H1 (cell line): Measurements from ENCODE around the gene CMYA5. TPM values are rescaled to one million over a fixed set of nuclear protein-coding genes. Genes with fewer than 3 reads are reported as not detected.

Source experiments
- CTCF ChIA-PET: fragments of 300-600 bp; sonication (Branson Sonifier 250); formaldehyde crosslinking; loops from one replicate; lab custom pipeline; 2021; ENCODE audit not compliant: partially characterized antibody; lab: Charles Lee
- POLR2A ChIA-PET: fragments of 300-600 bp; sonication (Branson Sonifier 250); formaldehyde crosslinking; loops from one replicate; lab custom pipeline; 2021; ENCODE audit warnings: inconsistent platforms; ENCODE audit not compliant: partially characterized antibody; lab: Charles Lee
- DNase-seq, 2 experiments: peaks; one replicate each; pipeline versions ENCODE4 v3.0.0 to v3.0.0-alpha.2; 2010 to 2022; ENCODE audit warnings: low spot score in 2 of 2, low read depth in 1 of 2, mixed read lengths in 1 of 2
- FAIRE-seq: peaks from 2 replicates; lab custom pipeline; 2011; peaks lifted over from hg19 to GRCh38; lab: Jason Lieb, UNC
- H2AFZ ChIP-seq: 2 replicates; pipeline ENCODE4 v1.8.1; 2012; ENCODE audit warnings: low read length, inconsistent platforms
- H2AK5ac ChIP-seq: 2 replicates; pipeline ENCODE4 v1.6.1; 2013; ENCODE audit warnings: low read depth, low read length
- H2BK120ac ChIP-seq: replicated peaks from 2 replicates; pipeline ENCODE3; 2013; ENCODE audit warnings: low read depth, low read length, inconsistent platforms
- H2BK12ac ChIP-seq: 2 replicates; pipeline ENCODE4 v1.6.1; 2013; ENCODE audit warnings: low read depth, low read length
- H2BK15ac ChIP-seq: 2 replicates; pipeline ENCODE4 v1.6.1; 2013; ENCODE audit warnings: low read length
- H2BK20ac ChIP-seq: 2 replicates; pipeline ENCODE4 v1.6.1; 2013; ENCODE audit warnings: low read length
- H2BK5ac ChIP-seq: 2 replicates; pipeline ENCODE4 v1.6.1; 2013; ENCODE audit warnings: low read depth, low read length
- H3K14ac ChIP-seq: 2 replicates; pipeline ENCODE4 v1.6.1; 2013; ENCODE audit warnings: inconsistent platforms; ENCODE audit not compliant: insufficient read length
- H3K18ac ChIP-seq: 2 replicates; pipeline ENCODE4 v1.6.1; 2013; ENCODE audit warnings: low read length; ENCODE audit errors: extremely low read depth
- H3K23ac ChIP-seq: 2 replicates; pipeline ENCODE4 v1.6.1; 2013; ENCODE audit warnings: inconsistent platforms; ENCODE audit not compliant: insufficient read length
- H3K23me2 ChIP-seq: 2 replicates; pipeline ENCODE4 v1.6.1; 2013; ENCODE audit warnings: low read depth, low read length
- H3K27ac ChIP-seq: 2 replicates; pipeline ENCODE4 v1.6.1; 2011; ENCODE audit warnings: low read depth, low read length, inconsistent platforms
- H3K27me3 ChIP-seq, 4 experiments: replicated peaks in 1 of 4; 1 replicate in 1 of 4; 2 replicates in 3 of 4; pipeline versions ENCODE4 v1.6.1 to v1.8.1; 2011 to 2013; ENCODE audit warnings: low read length in 3 of 4, mild to moderate bottlenecking in 3 of 4, inconsistent platforms in 2 of 4, mixed read lengths in 2 of 4, moderate library complexity in 1 of 4; ENCODE audit not compliant: control insufficient read depth in 3 of 4, insufficient read depth in 3 of 4; ENCODE audit errors: extremely low read depth in 1 of 4
- H3K36me3 ChIP-seq, 4 experiments: 2 replicates each; pipeline versions ENCODE4 v1.6.1 to v1.8.1; 2011 to 2013; ENCODE audit warnings: mild to moderate bottlenecking in 4 of 4, low read length in 3 of 4, moderate library complexity in 2 of 4, control low read depth in 1 of 4, inconsistent platforms in 1 of 4; ENCODE audit not compliant: insufficient read depth in 4 of 4, control insufficient read depth in 2 of 4
- H3K4ac ChIP-seq: replicated peaks from 2 replicates; pipeline ENCODE3; 2013; ENCODE audit warnings: low read length, low read depth, mixed read lengths, inconsistent platforms; ENCODE audit not compliant: insufficient read length
- H3K4me1 ChIP-seq, 4 experiments: replicated peaks in 1 of 4; 1 replicate in 1 of 4; 2 replicates in 3 of 4; pipeline versions ENCODE4 v1.6.1 to v1.8.1; 2011 to 2013; ENCODE audit warnings: low read length in 3 of 4, inconsistent platforms in 2 of 4, mixed read lengths in 1 of 4; ENCODE audit not compliant: insufficient read depth in 4 of 4, control insufficient read depth in 3 of 4
- H3K4me2 ChIP-seq, 2 experiments: 2 replicates each; pipeline versions ENCODE4 v1.6.1 to v1.8.1; 2011 to 2013; ENCODE audit warnings: low read depth in 2 of 2, low read length in 2 of 2, control low read depth in 1 of 2, inconsistent platforms in 1 of 2, mild to moderate bottlenecking in 1 of 2; ENCODE audit not compliant: insufficient read depth in 1 of 2
- H3K4me3 ChIP-seq, 4 experiments: fragments of 200-600, 300-600 bp in 1 of 4; sonication (generic), shearing (Covaris generic), sonication (Bioruptor Twin) in 1 of 4; 2 replicates each; pipeline versions ENCODE4 v1.5.1 to v1.8.1; 2011 to 2016; ENCODE audit warnings: low read length in 4 of 4, low read depth in 3 of 4, control low read depth in 2 of 4, inconsistent platforms in 2 of 4, mild to moderate bottlenecking in 2 of 4, mixed read lengths in 1 of 4, moderate library complexity in 1 of 4; ENCODE audit not compliant: insufficient read depth in 2 of 4; ENCODE audit errors: extremely low read depth in 1 of 4
- H3K56ac ChIP-seq: replicated peaks from 2 replicates; pipeline ENCODE3; 2013; ENCODE audit warnings: low read depth, mild to moderate bottlenecking, mixed read lengths, low read length, inconsistent platforms; ENCODE audit not compliant: insufficient read length
- H3K79me1 ChIP-seq: 2 replicates; pipeline ENCODE4 v1.6.1; 2013; ENCODE audit warnings: low read depth, low read length, control low read depth
- H3K79me2 ChIP-seq, 2 experiments: 2 replicates each; pipeline versions ENCODE4 v1.6.1 to v1.8.1; 2012 to 2013; ENCODE audit warnings: low read length in 2 of 2, mild to moderate bottlenecking in 2 of 2, inconsistent platforms in 1 of 2; ENCODE audit not compliant: insufficient read depth in 2 of 2, control insufficient read depth in 1 of 2
- H3K9ac ChIP-seq, 4 experiments: replicated peaks in 1 of 4; 1 replicate in 1 of 4; 2 replicates in 3 of 4; pipeline versions ENCODE4 v1.6.1 to v1.8.1; 2011 to 2013; ENCODE audit warnings: low read depth in 3 of 4, low read length in 3 of 4, control low read depth in 2 of 4, mild to moderate bottlenecking in 2 of 4, moderate library complexity in 2 of 4, inconsistent platforms in 1 of 4; ENCODE audit errors: extremely low read depth in 1 of 4
- H3K9me3 ChIP-seq, 2 experiments: 2 replicates each; pipeline versions ENCODE4 v1.6.1 to v1.8.1; 2012 to 2013; ENCODE audit warnings: mild to moderate bottlenecking in 2 of 2, moderate library complexity in 2 of 2, control low read depth in 1 of 2, inconsistent platforms in 1 of 2, low read depth in 1 of 2, low read length in 1 of 2, mixed read lengths in 1 of 2; ENCODE audit not compliant: insufficient read depth in 2 of 2
- H4K20me1 ChIP-seq, 2 experiments: replicated peaks in 1 of 2; 2 replicates each; pipeline versions ENCODE3 to v1.8.1; 2011 to 2013; ENCODE audit warnings: inconsistent platforms in 2 of 2, low read length in 2 of 2, mild to moderate bottlenecking in 1 of 2; ENCODE audit not compliant: insufficient read depth in 2 of 2, control insufficient read depth in 1 of 2
- H4K5ac ChIP-seq: 2 replicates; pipeline ENCODE4 v1.6.1; 2013; ENCODE audit warnings: low read length, low read depth, mixed read lengths, inconsistent platforms; ENCODE audit not compliant: insufficient read length
- H4K8ac ChIP-seq: 2 replicates; pipeline ENCODE4 v1.8.0; 2013; ENCODE audit warnings: mild to moderate bottlenecking, moderate library complexity, low read length, inconsistent platforms; ENCODE audit not compliant: insufficient read depth; ENCODE audit errors: extremely low read depth
- H4K91ac ChIP-seq: replicated peaks from 2 replicates; pipeline ENCODE3; 2013; ENCODE audit warnings: low read length, mixed read lengths, inconsistent platforms; ENCODE audit not compliant: insufficient read length
- BACH1 ChIP-seq: IDR thresholded peaks from 2 replicates; pipeline ENCODE4 v1.6.1; 2012; ENCODE audit warnings: low read length, improper control_type of control experiment
- CEBPB ChIP-seq: IDR thresholded peaks from 2 replicates; pipeline ENCODE4 v1.6.1; 2012; ENCODE audit warnings: low read depth, low read length
- E2F6 ChIP-seq: IDR thresholded peaks from 2 replicates; pipeline ENCODE4 v1.6.1; 2012; ENCODE audit warnings: inconsistent platforms
- JUN ChIP-seq: IDR thresholded peaks from 2 replicates; pipeline ENCODE4 v1.6.1; 2011; ENCODE audit warnings: low read depth, mild to moderate bottlenecking, improper control_type of control experiment, low read length
- POLR2AphosphoS5 ChIP-seq: IDR thresholded peaks from 2 replicates; pipeline ENCODE4 v1.6.1; 2011; ENCODE audit warnings: low read depth, low read length
- POU5F1 ChIP-seq: IDR thresholded peaks from 2 replicates; pipeline ENCODE4 v1.6.1; 2011; ENCODE audit warnings: low read depth, mild to moderate bottlenecking, low read length, moderate library complexity
- SAP30 ChIP-seq: fragments of 300-600 bp; sonication (generic); IDR thresholded peaks from 2 replicates; pipeline ENCODE4 v1.7.1; 2012; ENCODE audit warnings: low read length, moderate library complexity, mild to moderate bottlenecking, inconsistent platforms; ENCODE audit not compliant: insufficient read depth, insufficient replicate concordance
- SIN3A ChIP-seq, 2 experiments: IDR thresholded peaks in 1 of 2; conservative IDR thresholded peaks in 1 of 2; 2 replicates each; pipeline ENCODE4 v1.6.1; 2011 to 2012; ENCODE audit warnings: low read length in 2 of 2, improper control_type of control experiment in 1 of 2, low read depth in 1 of 2, mild to moderate bottlenecking in 1 of 2
- WGBS, 2 experiments: shearing (Covaris generic) in 1 of 2; methylation state at CpG; one replicate each; pipeline versions ENCODE4 v1.1.6 to v1.1.7; 2013 to 2015; ENCODE audit warnings: low lambda C conversion rate in 2 of 2, mixed read lengths in 2 of 2, inconsistent platforms in 1 of 2, low coverage in 1 of 2, missing lambda C conversion rate in 1 of 2; ENCODE audit not compliant: insufficient replicate concordance in 2 of 2, insufficient coverage in 1 of 2, insufficient read length in 1 of 2; ENCODE audit errors: extremely low coverage in 1 of 2, missing lambda C conversion rate in 1 of 2; 5-methylcytosine and 5-hydroxymethylcytosine counted together
- polyA plus RNA-seq, 7 experiments: library from polyadenylated mRNA; depleted of rRNA in 3 of 7; stranded (reverse) in 5 of 7; unstranded in 2 of 7; fragments of >200 nt in 5 of 7; fragments of 200-250 nt in 2 of 7; gene quantifications; 1 replicate in 5 of 7; 2 replicates in 1 of 7; 4 replicates in 1 of 7; pipeline versions ENCODE4 v1.2.1 to v1.2.3, GENCODE V29; 2011 to 2013; ENCODE audit warnings: missing spikeins in 2 of 7, mixed read lengths in 2 of 7
- total RNA-seq: library from RNA; stranded (reverse); fragmentation: NEBNext Ultra II Directional; extraction: Animal tissue kit (Norgen Biotek cat#: 25700); gene quantifications from 2 replicates; pipeline ENCODE4 v1.2.1, GENCODE V29; 2021

The CMYA5 gene
- total and polyA plus RNA-seq, 2 of the 8 experiments (the other 6 are each of a cell fraction or from before 2014, with no cell fraction given) = 0.88 to 0.95 TPM

- no peak overlapping the region for H3K4me2 ChIP-seq
- no peak overlapping the region for H3K27ac ChIP-seq
- H4K8ac ChIP-seq = no peak overlapping the region
- H3K14ac ChIP-seq = no peak overlapping the region
- H2AK5ac ChIP-seq = no peak overlapping the region
- FAIRE-seq (no peak), DNase-seq (peak in 1 of 2 experiments; percentile 38)
- H4K91ac ChIP-seq = no peak overlapping the region
- no peak overlapping the region for H2BK15ac ChIP-seq
- no peak overlapping the region for H3K56ac ChIP-seq
- H2BK12ac ChIP-seq = no peak overlapping the region
- WGBS, 2 experiments = 90% methylated on average over 12 of the region's 12 CpGs; no CpG with 5 or more reads in 1 of the 2 experiments
- no peak overlapping the region for H2BK5ac ChIP-seq
- H3K4me3 ChIP-seq = no peak overlapping the region
- no peaks in the 10 kb centered on the region for H3K9me3 ChIP-seq
- no peaks in the 10 kb centered on the region for H3K27me3 ChIP-seq
- peak overlapping the region; percentile 48; the same call in 1 of the 2 replicates for H3K18ac ChIP-seq
- no peaks in the 10 kb centered on the region; a peak in 1 of 7 replicates for H3K4me1 ChIP-seq
- no peaks in the 10 kb centered on the region for H3K36me3 ChIP-seq
- no peak overlapping the region for H3K9ac ChIP-seq
- no peak overlapping the region for H2BK120ac ChIP-seq
- no peak overlapping the region for H4K5ac ChIP-seq
- no peaks in the 10 kb centered on the region for H4K20me1 ChIP-seq
- POLR2A ChIA-PET = no interaction called here
- H3K79me1 ChIP-seq = no peaks in the 10 kb centered on the region
- H3K4ac ChIP-seq = no peak overlapping the region
- TF ChIP-seq POU5F1 (no peak), JUN (no peak), POLR2AphosphoS5 (no peak), SIN3A (conservative IDR thresholded peaks at IDR 0.05 in 1 of 2, IDR thresholded peaks at IDR 0.05 in 1 of 2; ENCODE audit: low read depth in 1 of 2, low read length in 2 of 2) (no peak), CEBPB (no peak), BACH1 (no peak), SAP30 (no peak), E2F6 (no peak)
- TF ChIP-seq, all 59 proteins: peak for 0
- Histone ChIP-seq H2AFZ (no peak overlapping the region), H2BK20ac (no peak overlapping the region), H3K23ac (no peak overlapping the region), H3K79me2 (no peaks in the 10 kb centered on the region), H3K23me2 (no peaks in the 10 kb centered on the region)
- CTCF ChIA-PET = interaction anchor here (8.5 kb wide), 1 partner anchor 8 kb away, joined by 60 read pairs; no protein-coding TSS in a partner anchor
These were observed 145.4 kb downstream of the CMYA5 start for GRCh38 chr5:79834754-79835714.
